GM12864 (cell line): ENCODE measurements around the gene ERAP2.
A peak's percentile ranks its signal among the peaks of the same experiment; 100 is the strongest.
"Not testable (repeated sequence)": the region's sequence is repeated elsewhere in the genome, so short reads cannot be mapped to it uniquely, and the experiment has no call there.

Experiments used
- DNase-seq: peaks from one replicate; pipeline ENCODE4 v3.0.0-alpha.2; 2011; ENCODE audit warnings: low read depth
- H3K4me3 ChIP-seq: 2 replicates; pipeline ENCODE4 v1.5.1; 2011; ENCODE audit warnings: mild to moderate bottlenecking, low read depth, low read length, control low read depth
- TF ChIP-seq, protein P1 (sequence below): IDR thresholded peaks from 2 replicates; pipeline ENCODE4 v1.5.1; 2011; ENCODE audit warnings: low read depth, mild to moderate bottlenecking, moderate library complexity, low read length, control low read depth, inconsistent platforms; ENCODE audit errors: missing control alignments

ERAP2 gene

GRCh38 chr5:96871027-96871399, 5.3 kb upstream of the ERAP2 start:
- no peak overlapping the region; the same call in 1 of the 2 replicates for H3K4me3 ChIP-seq
- no peak for DNase-seq
- TF ChIP-seq, protein P1, sequence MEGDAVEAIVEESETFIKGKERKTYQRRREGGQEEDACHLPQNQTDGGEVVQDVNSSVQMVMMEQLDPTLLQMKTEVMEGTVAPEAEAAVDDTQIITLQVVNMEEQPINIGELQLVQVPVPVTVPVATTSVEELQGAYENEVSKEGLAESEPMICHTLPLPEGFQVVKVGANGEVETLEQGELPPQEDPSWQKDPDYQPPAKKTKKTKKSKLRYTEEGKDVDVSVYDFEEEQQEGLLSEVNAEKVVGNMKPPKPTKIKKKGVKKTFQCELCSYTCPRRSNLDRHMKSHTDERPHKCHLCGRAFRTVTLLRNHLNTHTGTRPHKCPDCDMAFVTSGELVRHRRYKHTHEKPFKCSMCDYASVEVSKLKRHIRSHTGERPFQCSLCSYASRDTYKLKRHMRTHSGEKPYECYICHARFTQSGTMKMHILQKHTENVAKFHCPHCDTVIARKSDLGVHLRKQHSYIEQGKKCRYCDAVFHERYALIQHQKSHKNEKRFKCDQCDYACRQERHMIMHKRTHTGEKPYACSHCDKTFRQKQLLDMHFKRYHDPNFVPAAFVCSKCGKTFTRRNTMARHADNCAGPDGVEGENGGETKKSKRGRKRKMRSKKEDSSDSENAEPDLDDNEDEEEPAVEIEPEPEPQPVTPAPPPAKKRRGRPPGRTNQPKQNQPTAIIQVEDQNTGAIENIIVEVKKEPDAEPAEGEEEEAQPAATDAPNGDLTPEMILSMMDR = no peak

GRCh38 chr5:96871686-96872085, 4.6 kb upstream of the ERAP2 start:
- H3K4me3 ChIP-seq = no peak overlapping the region
- TF ChIP-seq, protein P1 = no peak
- no peak for DNase-seq

GRCh38 chr5:96873449-96873848, 2.9 kb upstream of the ERAP2 start:
- TF ChIP-seq, protein P1 = no peak
- H3K4me3 ChIP-seq = no peak overlapping the region
- DNase-seq = no peak

DNA sequence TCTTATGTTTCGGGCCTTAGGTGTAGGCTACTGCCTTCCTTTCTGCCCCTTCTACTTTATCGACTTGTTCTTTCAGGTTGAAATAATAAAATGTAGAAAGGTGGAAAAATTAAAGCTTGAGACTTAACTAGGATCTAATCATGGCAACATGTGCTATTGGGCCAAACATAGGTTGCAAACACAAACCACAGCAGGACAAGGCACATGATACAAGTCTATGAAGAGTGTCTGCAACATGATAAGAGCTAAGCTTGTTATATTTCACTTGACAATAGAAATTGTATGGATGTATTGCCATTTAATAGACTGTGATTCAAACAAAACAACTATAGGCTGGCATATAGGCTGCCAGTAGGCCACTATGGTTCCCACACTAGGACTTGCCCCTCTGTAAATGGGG, 1.7 kb upstream of the ERAP2 start:
- DNase-seq = no peak
- H3K4me3 ChIP-seq = no peak overlapping the region
- TF ChIP-seq, protein P1 = no peak

DNA sequence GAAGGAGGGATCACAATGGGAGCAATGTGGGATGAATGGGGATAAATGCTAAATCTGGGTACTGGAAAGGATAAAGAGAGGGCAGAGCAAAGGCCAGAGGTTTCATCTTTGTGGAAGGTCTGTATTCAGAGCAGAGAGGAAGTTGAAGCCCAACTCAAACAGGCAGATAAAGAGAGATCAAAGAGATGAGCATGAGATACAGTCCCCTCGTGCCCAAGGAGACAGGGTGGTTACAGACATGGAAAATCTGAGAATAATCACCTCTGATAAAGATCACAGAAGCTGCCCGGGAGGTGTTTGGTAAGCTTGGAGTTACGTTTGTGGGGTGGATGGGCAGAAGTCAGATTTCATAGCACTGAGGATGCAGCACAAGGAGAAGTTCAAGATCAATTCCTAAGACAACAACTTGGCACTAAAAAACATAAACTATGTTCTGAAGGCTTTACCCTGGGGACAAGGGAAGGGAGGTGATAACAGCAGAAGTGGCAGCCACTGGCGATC, 459 bp upstream of the ERAP2 start:
- TF ChIP-seq, protein P1 = no peak
- no peak for DNase-seq
- peak overlapping the region; percentile 64 for H3K4me3 ChIP-seq

GRCh38 chr5:96876977-96877469, 723 bp downstream of the ERAP2 start:
- peak overlapping the region; percentile 64 for H3K4me3 ChIP-seq
- not testable (repeated sequence) for DNase-seq

- no peak overlapping the region; the same call in 1 of the 2 replicates for H3K4me3 ChIP-seq
- TF ChIP-seq, protein P1 = no peak
- no peak for DNase-seq
These were observed 3.4 kb downstream of the ERAP2 start for GRCh38 chr5:96879665-96880064.
